NCI-H82 (cell line): ENCODE data around the gene AK5.

Experiments used
- DNase-seq: peaks from one replicate; lab custom pipeline; 2025; lab: John Stamatoyannopoulos, UW

Gene AK5

DNA sequence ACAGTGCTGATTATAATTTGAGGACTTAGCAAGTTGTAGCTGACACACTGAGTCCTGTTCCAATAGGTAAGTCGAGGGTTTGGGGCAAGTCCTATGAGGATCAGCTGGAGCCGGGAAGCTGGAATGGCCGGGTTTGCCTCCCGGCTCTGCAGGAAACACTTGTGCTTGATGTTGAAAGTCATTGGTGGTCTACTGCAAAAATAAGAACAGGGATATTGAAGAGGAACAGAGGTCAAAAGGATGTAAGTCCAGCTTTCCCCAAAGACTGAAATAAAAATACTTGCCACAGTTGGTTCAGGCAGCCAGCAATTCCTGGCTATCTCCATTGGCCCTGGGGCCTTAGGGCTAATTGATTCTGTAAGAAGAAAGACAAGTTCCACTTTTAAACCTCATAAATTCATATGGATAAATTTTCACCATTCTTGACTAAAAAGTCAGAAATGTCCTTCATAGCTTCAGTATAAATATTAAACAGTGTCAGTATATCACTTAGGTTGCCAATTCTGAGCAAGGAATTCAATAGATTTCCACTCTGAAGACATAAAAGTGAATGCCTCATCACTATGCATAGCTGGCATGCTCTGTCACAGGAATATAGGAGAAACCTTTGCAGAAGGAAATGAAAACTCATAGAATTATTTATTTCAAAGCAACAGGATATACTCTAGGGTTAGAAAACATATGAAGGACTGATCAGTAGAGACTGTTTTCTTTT is 165.2 kb downstream of the AK5 start:
- DNase-seq, result no peak

DNA sequence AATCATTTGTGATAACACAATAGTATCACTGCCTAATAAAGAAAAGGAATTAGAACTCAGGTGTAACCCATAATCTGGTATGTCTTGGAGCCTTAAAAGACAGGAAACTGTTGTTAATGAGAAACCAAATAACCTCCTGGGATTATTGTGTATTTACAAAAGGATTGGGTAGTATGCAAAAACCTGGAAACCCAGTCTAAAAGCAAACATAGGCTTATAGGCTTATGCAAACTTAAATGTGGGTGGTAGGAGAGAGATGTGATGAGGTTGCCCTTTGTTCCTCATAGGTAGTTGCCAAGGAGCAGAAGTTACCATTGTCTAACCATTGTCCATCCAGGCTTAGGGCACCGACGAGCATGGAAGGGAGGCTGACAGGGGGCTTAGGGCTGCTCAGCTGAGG is 165.8 kb downstream of the AK5 start:
- no peak for DNase-seq

GRCh38 chr1:77459881-77460280 is 178.1 kb downstream of the AK5 start:
- DNase-seq, result no peak

DNA sequence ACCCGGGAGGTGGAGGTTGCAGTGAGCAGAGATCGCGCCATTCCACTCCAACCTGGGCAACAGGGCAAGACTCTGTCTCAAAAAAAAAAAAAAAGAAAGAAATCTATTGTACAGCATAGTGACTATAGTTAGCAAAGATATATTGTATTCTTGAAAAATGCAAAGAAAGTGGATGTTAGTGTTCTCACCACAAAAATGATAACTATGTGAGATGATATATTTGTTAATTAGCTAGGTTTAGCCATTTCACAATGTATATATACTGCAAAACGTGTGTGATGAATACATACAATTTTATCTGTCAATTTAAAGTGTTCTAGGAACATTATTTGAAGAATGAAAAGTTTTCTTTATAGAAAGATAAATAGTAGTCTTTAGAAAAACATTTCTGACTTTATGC is 179.9 kb downstream of the AK5 start:
- DNase-seq, result no peak

DNA sequence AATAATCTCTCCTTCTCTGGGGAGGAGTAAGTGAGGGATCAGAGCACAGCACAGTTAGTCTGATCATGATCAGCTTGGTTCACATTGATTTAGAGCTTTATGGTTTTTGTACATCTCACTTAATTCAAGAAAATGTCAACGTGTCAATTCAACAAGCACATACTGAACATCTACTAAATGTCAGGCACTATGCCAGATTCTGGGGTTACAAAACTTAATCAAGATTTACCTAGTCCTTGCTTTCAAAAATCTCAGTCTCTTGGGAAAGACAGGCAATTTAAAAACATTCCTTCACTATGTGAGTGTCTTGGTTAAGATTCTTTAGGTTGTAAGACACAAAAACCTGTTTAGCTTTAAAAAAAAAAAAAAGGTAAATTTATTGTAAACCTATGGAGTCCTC is 181.4 kb downstream of the AK5 start:
- DNase-seq, result no peak

DNA sequence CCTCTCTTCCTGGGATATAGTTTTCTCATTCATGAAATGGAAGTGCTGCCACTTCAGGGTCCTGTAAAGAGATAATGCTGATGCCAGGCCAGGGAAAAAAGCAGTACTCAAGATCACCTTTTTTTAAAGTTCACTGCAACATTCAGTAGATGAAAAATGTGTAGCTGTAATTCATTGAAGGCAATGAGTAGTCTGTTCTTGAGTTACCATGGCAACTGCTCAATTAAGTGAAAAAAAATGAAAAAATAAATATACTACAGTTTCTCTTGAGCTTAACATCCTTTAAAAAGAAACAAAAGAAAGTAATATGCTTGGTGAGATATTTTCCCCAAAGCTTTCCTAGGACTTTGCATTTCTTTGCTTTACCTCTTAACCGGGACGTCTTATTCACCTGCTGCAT is 183.3 kb downstream of the AK5 start:
- DNase-seq, result no peak

DNA sequence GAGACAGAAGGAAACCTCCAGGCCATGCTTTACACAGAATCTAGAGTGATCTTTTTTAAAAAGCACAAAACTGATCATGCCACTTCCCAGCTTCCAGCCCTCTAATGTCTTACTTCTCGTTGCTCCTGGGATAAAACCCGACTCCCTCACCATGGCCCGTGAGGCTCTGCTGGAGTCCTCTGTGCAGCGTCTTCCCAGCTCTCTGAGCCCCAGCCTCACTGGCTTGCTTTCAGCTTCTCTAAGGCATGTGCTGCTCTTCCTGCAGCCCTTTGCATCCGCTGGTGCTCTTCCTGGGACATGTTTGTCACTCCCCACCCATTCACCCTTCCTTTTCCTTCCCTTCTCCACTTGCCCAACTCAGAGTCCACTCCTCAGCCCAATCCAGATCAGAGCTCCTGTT is 184.1 kb downstream of the AK5 start:
- DNase-seq, result no peak

GRCh38 chr1:77467021-77467595 is 185.3 kb downstream of the AK5 start:
- no peak for DNase-seq

DNA sequence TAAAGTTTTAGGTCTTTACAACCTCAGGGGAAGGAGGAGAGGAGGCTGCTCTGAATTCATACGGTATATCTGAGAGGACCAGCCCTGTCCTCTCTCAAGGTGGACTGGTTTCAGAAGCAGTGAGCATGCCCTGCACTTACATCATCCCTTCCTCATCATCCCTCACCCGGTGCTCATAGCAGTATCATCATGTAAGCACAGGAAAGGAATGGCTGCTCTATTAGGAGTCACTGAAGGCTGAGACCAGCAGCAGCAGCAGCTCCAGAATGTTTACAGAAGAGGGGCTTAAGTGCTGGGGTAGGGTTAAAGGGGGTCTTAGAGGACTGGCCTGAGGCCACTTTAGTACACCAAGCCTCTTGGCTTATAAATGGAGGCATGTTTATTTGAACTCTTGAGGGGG is 185.9 kb downstream of the AK5 start:
- DNase-seq, result peak; percentile 62

- peak; percentile 60 for DNase-seq
Measured at GRCh38 chr1:77468257-77468948, 186.6 kb downstream of the AK5 start.

DNA sequence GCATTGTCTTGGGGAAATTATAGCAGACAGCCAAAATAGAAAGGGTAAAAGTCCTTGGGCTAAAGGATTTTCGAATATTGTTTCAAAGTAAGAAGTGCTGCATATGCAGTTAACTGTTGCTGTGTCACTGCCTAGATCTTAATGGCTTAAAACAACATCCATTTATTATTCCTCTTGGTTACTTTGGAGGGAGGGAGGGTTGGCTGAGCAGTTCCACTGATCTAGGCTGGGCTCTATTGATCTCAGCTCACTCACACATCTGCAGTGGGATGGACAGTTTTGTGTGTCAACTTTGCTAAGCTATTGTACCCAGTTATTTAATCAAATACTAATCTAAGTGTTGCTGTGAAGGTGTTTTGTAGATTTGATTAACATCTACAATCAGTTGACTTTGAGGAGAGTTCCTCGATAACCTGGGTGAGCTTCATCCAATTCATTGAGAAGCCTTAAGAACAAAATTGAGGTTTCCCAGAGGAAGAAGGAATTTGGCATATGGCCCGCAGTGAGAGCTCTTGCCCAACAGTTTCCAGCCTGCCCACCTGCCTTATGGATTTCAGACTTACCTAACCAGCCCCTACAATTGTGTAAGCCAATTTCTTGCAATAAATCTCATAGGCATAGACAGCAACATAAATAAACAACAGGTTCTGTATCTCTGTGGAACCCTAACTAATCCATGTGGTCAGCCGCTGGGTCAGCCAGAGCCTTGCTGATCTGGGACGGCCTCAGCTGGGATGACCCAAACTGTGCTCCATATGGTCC is 187.3 kb downstream of the AK5 start:
- DNase-seq, result peak; percentile 59

DNA sequence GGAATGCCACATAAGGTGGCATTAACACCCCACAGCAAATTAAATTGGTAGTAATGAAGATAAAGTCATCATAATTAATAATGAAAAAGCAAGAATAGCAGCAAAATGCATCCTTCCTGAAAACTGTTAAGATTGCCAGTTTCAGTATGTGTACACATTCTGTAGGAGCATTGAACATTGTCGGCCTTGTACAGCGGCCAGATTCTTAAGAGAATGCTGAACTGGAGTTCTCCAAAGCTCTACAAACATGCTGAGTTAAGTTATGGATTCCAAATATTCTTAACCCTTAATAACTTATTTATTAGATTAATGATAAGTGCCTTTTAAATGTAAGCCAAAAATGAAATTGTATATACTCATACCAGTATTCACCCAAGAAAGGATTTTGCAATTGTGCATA is 189.9 kb downstream of the AK5 start:
- DNase-seq, result no peak

GRCh38 chr1:77473690-77474089 is 191.9 kb downstream of the AK5 start:
- peak; percentile 86 for DNase-seq

DNA sequence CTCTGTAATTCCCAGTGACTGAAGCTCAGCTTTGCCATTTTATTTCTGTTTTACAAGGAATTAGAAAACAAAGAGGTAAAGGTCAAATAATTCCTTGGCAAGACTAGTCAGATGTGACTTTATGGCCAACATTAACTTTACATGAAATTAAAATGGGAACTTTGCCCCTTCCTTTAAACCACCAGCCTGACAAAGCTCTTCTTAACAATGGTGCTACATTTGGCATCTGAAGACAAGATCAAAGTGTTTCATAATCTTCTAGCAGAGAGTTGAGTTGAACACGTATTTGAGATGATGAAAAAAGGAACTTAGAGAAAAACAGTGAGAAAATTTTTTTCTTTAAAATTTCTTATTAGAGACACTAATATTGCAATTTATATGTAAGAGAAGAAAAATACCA is 193.8 kb downstream of the AK5 start:
- no peak for DNase-seq

GRCh38 chr1:77476475-77476874 is 194.7 kb downstream of the AK5 start:
- no peak for DNase-seq

GRCh38 chr1:77484334-77484733 is 202.5 kb downstream of the AK5 start:
- DNase-seq, result no peak

DNA sequence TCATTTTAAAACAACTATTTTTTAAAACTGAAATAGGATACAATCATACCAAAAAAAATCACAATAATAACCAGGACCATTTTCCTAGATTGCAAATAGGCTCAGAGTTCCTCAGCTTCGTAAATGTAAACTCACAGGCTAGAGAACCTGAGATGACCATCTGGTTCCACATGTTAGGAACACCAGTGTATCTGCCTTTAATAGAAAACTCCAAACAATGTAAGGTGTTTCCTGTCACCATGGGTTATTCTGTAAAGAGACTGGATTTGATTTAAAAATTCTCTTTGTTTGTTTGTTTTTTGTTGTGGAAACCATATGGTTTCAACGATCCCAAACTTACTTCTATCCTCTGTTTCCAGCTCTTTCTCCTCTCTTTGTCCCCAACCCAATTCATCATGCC is 203.1 kb downstream of the AK5 start:
- DNase-seq, result no peak

GRCh38 chr1:77487631-77488030 is 205.8 kb downstream of the AK5 start:
- DNase-seq, result peak; percentile 54

DNA sequence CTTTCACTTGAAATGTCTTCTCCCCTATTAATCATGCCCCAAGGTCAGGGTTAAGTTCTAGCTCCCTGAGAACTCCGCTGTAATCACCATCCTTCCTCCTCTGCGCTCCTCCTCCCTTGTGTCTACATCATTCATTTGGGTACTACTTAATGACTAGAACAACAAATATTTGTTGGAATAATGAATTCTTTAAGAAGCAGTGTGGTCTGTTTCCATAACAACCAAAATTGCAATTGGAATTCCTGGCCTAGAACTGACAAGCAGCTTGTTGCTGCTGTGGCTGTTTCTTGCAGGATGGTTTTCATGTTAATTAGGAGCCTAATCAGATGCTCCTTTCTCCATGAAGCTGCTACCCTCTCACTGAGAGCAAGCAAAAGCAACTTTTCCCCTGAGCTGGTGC is 208.1 kb downstream of the AK5 start:
- no peak for DNase-seq

DNA sequence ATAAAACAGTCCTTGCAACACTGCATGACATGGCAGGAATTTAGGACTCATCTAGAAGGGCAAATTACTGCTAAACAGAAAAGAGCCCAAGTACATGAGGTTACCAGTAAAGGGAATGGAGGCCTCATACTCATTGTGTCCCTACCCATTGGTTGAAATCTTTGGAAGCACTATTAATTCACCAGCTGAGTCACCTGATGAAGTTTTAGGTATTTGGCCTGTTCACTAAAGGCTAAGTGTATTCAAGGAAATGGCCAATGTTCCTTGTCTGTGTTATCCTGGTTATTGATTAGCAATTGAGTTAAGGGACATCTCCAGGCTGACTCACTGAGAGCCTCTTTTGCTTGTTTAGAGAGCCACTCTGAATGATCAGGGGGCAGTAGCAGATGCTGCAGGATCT is 212.2 kb downstream of the AK5 start:
- DNase-seq, result no peak

DNA sequence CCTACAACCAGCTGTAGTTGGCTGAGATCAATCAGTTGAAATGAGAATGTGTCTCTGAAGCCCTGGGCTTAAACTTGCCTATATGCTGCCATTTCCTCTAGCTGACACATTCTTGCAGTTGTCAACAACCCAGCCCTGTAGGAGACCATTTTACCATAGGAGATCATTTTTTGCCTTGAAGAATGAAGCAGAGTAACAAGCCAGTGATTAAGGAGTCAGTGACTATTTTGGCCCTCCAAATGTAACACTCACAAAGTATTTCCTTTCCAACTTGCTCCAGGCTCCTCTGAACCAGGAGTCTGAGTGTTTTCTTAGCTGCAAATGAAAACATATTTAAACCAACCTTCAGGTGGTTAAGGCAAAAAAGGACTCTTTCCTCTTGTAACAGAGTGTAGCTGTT is 217.1 kb downstream of the AK5 start:
- DNase-seq, result no peak

DNA sequence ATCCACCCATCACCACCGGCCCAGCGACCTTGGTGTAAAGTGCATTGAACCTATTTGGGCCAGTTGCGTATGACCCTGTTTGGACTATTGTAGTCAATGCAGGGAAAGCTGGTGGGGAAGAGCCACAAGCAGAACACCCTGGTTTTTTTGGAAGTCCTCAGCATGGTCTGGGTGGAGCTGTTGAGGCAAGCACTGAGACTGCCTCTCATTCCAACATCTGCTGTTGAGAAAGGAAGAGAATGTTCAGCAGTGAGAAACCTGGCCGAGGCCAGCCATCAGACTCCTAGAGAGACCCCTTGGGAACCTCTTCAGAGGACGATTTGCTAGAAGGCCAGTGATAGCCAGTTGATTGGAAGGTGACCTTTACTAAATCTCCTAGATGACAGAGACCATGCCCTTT is 217.6 kb downstream of the AK5 start:
- DNase-seq, result no peak

GRCh38 chr1:77504986-77505385 is 223.2 kb downstream of the AK5 start:
- DNase-seq, result no peak
